Tibial nerve (tissue), 4 donors: ENCODE data around the gene ITGB1.

ENCODE experiments used
- CTCF ChIP-seq, 5 experiments: fragments of 200-600 bp in 3 of 5; fragments of 450-650 bp in 2 of 5; sonication (generic) in 3 of 5; IDR thresholded peaks; one replicate each; pipeline ENCODE4 v1.5.1; 2016 to 2019; ENCODE audit warnings: antibody characterized with exemption in 5 of 5, mild to moderate bottlenecking in 3 of 5, moderate library complexity in 2 of 5
- EP300 ChIP-seq, 2 donors: sonication (generic); formaldehyde crosslinking; IDR thresholded peaks; one replicate each; pipeline ENCODE4 v1.6.1; 2017; ENCODE audit warnings: antibody characterized with exemption in 2 of 2, mild to moderate bottlenecking in 1 of 2

GRCh38 chr10:32929634-32930033 lies 28.4 kb downstream of the ITGB1 start:
- TF ChIP-seq EP300 (IDR thresholded peaks at IDR 0.05) (no peak), CTCF (IDR thresholded peaks at IDR 0.05) (no peak)
